Smooth muscle cell (in vitro differentiated cells): Measurements from ENCODE around the gene TPD52L3. TPM values are rescaled to one million over a fixed set of nuclear protein-coding genes. Genes with fewer than 3 reads are reported as not detected.

Experiments
- DNase-seq: peaks from one replicate; lab custom pipeline; 2025; ENCODE audit not compliant: unreplicated experiment; lab: John Stamatoyannopoulos, UW
- H2AFZ ChIP-seq: fragments of 200-600 bp; sonication (generic); 2 replicates; pipeline ENCODE4 v1.6.0; 2016; ENCODE audit warnings: antibody characterized with exemption, low read depth, mild to moderate bottlenecking
- H3F3A ChIP-seq: fragments of 200-600 bp; sonication (generic); 2 replicates; pipeline ENCODE4 v1.6.0; 2017; ENCODE audit warnings: antibody characterized with exemption, low read depth
- H3K27ac ChIP-seq: fragments of 200-600 bp; sonication (generic); 2 replicates; pipeline ENCODE4 v1.5.1; 2016; ENCODE audit warnings: low read depth, mild to moderate bottlenecking
- H3K27me3 ChIP-seq: fragments of 200-600 bp; sonication (generic); 2 replicates; pipeline ENCODE4 v1.6.1; 2016; ENCODE audit warnings: low read depth, mild to moderate bottlenecking
- H3K36me3 ChIP-seq: fragments of 200-600 bp; sonication (generic); 2 replicates; pipeline ENCODE4 v1.5.1; 2016; ENCODE audit warnings: low read depth
- H3K4me1 ChIP-seq: fragments of 200-600 bp; sonication (generic); 2 replicates; pipeline ENCODE4 v1.5.1; 2016; ENCODE audit warnings: low read depth
- H3K4me2 ChIP-seq: fragments of 200-600 bp; sonication (generic); 2 replicates; pipeline ENCODE4 v1.6.0; 2016; ENCODE audit warnings: mild to moderate bottlenecking
- H3K4me3 ChIP-seq: fragments of 200-600 bp; sonication (generic); 2 replicates; pipeline ENCODE4 v1.5.1; 2016; ENCODE audit warnings: mild to moderate bottlenecking
- H3K79me2 ChIP-seq: fragments of 200-600 bp; sonication (generic); 2 replicates; pipeline ENCODE4 v1.6.0; 2016; ENCODE audit warnings: low read depth, mild to moderate bottlenecking
- H3K9ac ChIP-seq: fragments of 200-600 bp; sonication (generic); 2 replicates; pipeline ENCODE4 v1.6.0; 2016; ENCODE audit warnings: low read depth
- H3K9me3 ChIP-seq: fragments of 200-600 bp; sonication (generic); replicated peaks from 2 replicates; pipeline ENCODE4 v1.5.1; 2016; ENCODE audit warnings: low read depth
- H4K20me1 ChIP-seq: fragments of 200-600 bp; sonication (generic); 2 replicates; pipeline ENCODE4 v1.6.0; 2016; ENCODE audit warnings: low read depth
- WGBS: methylation state at CpG from one replicate; pipeline ENCODE4 v1.1.7; 2016; ENCODE audit warnings: low lambda C conversion rate; 5-methylcytosine and 5-hydroxymethylcytosine counted together
- polyA plus RNA-seq: library from polyadenylated mRNA; unstranded; fragments of >200 nt; fragmentation: Nextera tagmentation; extraction: Ambion mirVana; gene quantifications from 2 replicates; pipeline ENCODE4 v1.2.1, GENCODE V29; 2016
- total RNA-seq: library from RNA; depleted of rRNA; stranded (reverse); fragments of >200 nt; gene quantifications from 2 replicates; pipeline ENCODE4 v1.2.3, GENCODE V29; 2014
- TF ChIP-seq, protein P1 (sequence below): fragments of 200-600 bp; sonication (generic); IDR thresholded peaks from 2 replicates; pipeline ENCODE4 v1.5.1; 2017; ENCODE audit warnings: borderline replicate concordance, mild to moderate bottlenecking, antibody characterized with exemption; ENCODE audit not compliant: insufficient read depth, poor library complexity, severe bottlenecking

The TPD52L3 gene
- total and polyA plus RNA-seq, 2 experiments from 2014 or later = not detected

- Histone ChIP-seq H3K27me3 (no peaks in the 10 kb centered on the region), H3K27ac (no peak overlapping the region), H3F3A (no peaks in the 10 kb centered on the region), H2AFZ (no peak overlapping the region), H3K79me2 (no peaks in the 10 kb centered on the region), H3K4me1 (no peaks in the 10 kb centered on the region), H3K4me2 (no peak overlapping the region), H3K9ac (no peak overlapping the region), H4K20me1 (no peaks in the 10 kb centered on the region), H3K36me3 (no peaks in the 10 kb centered on the region), H3K9me3 (no peaks in the 10 kb centered on the region), H3K4me3 (no peak overlapping the region)
- no peak for DNase-seq
- TF ChIP-seq, protein P1, sequence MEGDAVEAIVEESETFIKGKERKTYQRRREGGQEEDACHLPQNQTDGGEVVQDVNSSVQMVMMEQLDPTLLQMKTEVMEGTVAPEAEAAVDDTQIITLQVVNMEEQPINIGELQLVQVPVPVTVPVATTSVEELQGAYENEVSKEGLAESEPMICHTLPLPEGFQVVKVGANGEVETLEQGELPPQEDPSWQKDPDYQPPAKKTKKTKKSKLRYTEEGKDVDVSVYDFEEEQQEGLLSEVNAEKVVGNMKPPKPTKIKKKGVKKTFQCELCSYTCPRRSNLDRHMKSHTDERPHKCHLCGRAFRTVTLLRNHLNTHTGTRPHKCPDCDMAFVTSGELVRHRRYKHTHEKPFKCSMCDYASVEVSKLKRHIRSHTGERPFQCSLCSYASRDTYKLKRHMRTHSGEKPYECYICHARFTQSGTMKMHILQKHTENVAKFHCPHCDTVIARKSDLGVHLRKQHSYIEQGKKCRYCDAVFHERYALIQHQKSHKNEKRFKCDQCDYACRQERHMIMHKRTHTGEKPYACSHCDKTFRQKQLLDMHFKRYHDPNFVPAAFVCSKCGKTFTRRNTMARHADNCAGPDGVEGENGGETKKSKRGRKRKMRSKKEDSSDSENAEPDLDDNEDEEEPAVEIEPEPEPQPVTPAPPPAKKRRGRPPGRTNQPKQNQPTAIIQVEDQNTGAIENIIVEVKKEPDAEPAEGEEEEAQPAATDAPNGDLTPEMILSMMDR = no peak
Observed at GRCh38 chr9:6334305-6334704, 6.1 kb downstream of the TPD52L3 start.

- 84% methylated on average over 3 of the region's 3 CpGs for WGBS
Observed at GRCh38 chr9:6348766-6349165, 20.6 kb downstream of the TPD52L3 start.

DNA sequence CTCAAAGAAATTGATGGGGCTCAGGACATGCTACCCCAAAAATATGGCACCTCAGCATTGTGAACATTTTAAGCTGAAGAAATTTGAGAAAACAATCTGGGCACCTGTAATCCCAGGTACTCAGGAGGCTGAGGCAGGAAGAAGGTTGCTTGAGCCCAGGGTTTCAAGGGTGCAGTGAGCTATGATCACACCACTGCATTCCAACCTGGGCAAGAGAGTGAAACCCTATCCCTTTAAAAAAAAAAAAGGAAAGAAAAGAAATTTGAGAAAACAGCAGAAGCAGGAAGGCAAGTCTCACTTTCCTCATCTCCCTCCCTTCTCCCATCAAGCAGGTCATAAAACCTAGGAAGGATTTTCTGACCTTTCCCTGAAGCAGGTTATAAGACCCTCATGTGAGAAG, 23.6 kb downstream of the TPD52L3 start:
- no peaks in the 10 kb centered on the region for H3K36me3 ChIP-seq
- no peak overlapping the region for H3K27ac ChIP-seq
- no peak for DNase-seq
- no peak overlapping the region for H2AFZ ChIP-seq
- no peaks in the 10 kb centered on the region for H4K20me1 ChIP-seq
- H3F3A ChIP-seq = no peaks in the 10 kb centered on the region
- no peak overlapping the region for H3K4me3 ChIP-seq
- TF ChIP-seq, protein P1 = no peak
- H3K4me2 ChIP-seq = no peak overlapping the region
- H3K79me2 ChIP-seq = no peaks in the 10 kb centered on the region
- no peaks in the 10 kb centered on the region for H3K9me3 ChIP-seq
- no peaks in the 10 kb centered on the region for H3K27me3 ChIP-seq
- H3K4me1 ChIP-seq = no peaks in the 10 kb centered on the region
- H3K9ac ChIP-seq = no peak overlapping the region

More at GRCh38 chr9:6348766-6349165, 20.6 kb downstream of the TPD52L3 start:
- no peak overlapping the region for H3K9ac ChIP-seq
- no peak overlapping the region for H3K4me2 ChIP-seq
- no peaks in the 10 kb centered on the region for H3K27me3 ChIP-seq
- no peaks in the 10 kb centered on the region for H3K9me3 ChIP-seq
- H3K36me3 ChIP-seq = no peaks in the 10 kb centered on the region
- H3F3A ChIP-seq = no peaks in the 10 kb centered on the region
- no peak overlapping the region for H2AFZ ChIP-seq
- H4K20me1 ChIP-seq = no peaks in the 10 kb centered on the region
- H3K27ac ChIP-seq = no peak overlapping the region
- H3K4me1 ChIP-seq = no peaks in the 10 kb centered on the region
- DNase-seq = no peak
- TF ChIP-seq, protein P1 = no peak
- H3K4me3 ChIP-seq = no peak overlapping the region
- no peaks in the 10 kb centered on the region for H3K79me2 ChIP-seq

GRCh38 chr9:6354072-6354686, 26.0 kb downstream of the TPD52L3 start:
- H3K9ac ChIP-seq = no peak overlapping the region
- no peak overlapping the region for H3K4me3 ChIP-seq
- H3K27me3 ChIP-seq = no peaks in the 10 kb centered on the region
- H3K27ac ChIP-seq = no peak overlapping the region
- H4K20me1 ChIP-seq = no peaks in the 10 kb centered on the region
- no peak overlapping the region for H2AFZ ChIP-seq
- no peak overlapping the region for H3K4me2 ChIP-seq
- no peaks in the 10 kb centered on the region for H3K9me3 ChIP-seq
- no peaks in the 10 kb centered on the region for H3K4me1 ChIP-seq
- TF ChIP-seq, protein P1 = peak; percentile 77
- H3K79me2 ChIP-seq = no peaks in the 10 kb centered on the region
- WGBS = 41% methylated on average over 3 of the region's 3 CpGs
- DNase-seq = no peak
- H3F3A ChIP-seq = no peaks in the 10 kb centered on the region
- no peaks in the 10 kb centered on the region for H3K36me3 ChIP-seq
